Mononuclear cell (primary cell): Measurements from ENCODE around the gene AP3S1. TPM values are rescaled to one million over a fixed set of nuclear protein-coding genes. Genes with fewer than 3 reads are reported as not detected.

Experiments
- H3K27me3 ChIP-seq: 2 replicates; pipeline ENCODE4 v1.6.0; 2011; ENCODE audit warnings: low read length, control low read depth; ENCODE audit not compliant: insufficient read depth
- H3K4me1 ChIP-seq: 2 replicates; pipeline ENCODE4 v1.5.1; 2011; ENCODE audit warnings: mild to moderate bottlenecking, low read length, control low read depth; ENCODE audit not compliant: insufficient read depth
- H3K4me3 ChIP-seq: 2 replicates; pipeline ENCODE4 v1.5.1; 2011; ENCODE audit warnings: mild to moderate bottlenecking, low read length, moderate library complexity
- H3K9me3 ChIP-seq: 2 replicates; pipeline ENCODE4 v1.5.1; 2011; ENCODE audit warnings: low read depth, mild to moderate bottlenecking, control low read depth, low read length
- total RNA-seq: library from RNA; depleted of rRNA; stranded (reverse); fragments of >200 nt; gene quantifications from one replicate; pipeline ENCODE4 v1.2.3, GENCODE V29; 2012

AP3S1 gene
- total RNA-seq, 1 donor = 77.3 TPM

DNA sequence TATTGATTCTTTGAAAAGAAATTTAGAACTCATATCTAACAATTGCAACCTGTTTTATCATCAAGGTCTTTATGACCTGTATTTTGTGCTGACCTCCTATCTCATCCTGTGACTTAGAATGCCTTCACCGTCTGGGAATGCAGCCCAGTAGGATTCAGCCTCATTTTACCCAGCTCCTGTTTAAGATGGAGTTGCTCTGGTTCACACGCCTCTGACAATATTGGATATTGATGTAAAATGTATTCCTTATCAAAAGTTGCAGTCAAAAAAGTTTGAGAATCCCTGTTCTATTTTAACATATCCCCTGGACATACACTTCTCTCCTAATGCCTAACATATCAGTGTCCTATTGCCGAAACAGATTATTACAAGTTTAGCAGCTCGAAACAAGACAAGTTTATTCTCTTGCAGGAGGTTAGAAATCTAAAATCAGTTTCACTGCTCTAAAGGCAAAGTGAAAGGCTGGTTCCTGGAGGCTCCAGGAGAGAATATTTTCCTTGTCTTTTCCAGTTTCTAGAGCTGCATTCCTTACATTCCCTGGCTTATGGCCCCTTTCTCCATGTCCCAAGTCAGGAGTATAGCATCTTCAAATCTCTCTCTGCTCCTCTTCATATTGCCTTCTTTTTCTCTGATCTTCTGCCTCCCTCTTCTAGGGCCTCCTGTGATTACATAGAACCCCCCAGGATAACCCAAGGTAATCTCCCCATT lies 89.0 kb downstream of the AP3S1 start:
- no peaks in the 10 kb centered on the region for H3K9me3 ChIP-seq
- H3K4me1 ChIP-seq = no peaks in the 10 kb centered on the region
- no peaks in the 10 kb centered on the region for H3K27me3 ChIP-seq
- H3K4me3 ChIP-seq = no peak overlapping the region

DNA sequence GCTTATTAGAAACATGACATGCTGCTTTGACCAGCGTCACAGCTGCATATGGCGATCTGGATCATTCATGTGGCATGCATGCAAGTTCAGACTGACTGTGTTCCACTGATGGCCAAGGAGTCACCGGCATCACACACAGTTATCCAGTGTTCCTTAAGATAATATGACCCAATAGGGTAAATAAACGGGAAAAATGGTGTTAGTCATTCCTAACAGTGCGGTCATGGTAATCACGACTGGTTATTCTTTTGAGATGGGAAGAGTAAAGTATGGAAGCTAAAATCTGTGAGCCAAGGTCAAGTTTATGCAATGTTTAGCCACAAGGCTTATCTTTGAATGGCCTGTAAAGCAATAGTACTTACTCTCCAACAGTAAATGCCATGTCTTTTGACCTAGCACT lies 91.3 kb downstream of the AP3S1 start:
- Histone ChIP-seq H3K27me3 (no peaks in the 10 kb centered on the region), H3K4me3 (no peak overlapping the region), H3K4me1 (no peaks in the 10 kb centered on the region), H3K9me3 (no peaks in the 10 kb centered on the region)

DNA sequence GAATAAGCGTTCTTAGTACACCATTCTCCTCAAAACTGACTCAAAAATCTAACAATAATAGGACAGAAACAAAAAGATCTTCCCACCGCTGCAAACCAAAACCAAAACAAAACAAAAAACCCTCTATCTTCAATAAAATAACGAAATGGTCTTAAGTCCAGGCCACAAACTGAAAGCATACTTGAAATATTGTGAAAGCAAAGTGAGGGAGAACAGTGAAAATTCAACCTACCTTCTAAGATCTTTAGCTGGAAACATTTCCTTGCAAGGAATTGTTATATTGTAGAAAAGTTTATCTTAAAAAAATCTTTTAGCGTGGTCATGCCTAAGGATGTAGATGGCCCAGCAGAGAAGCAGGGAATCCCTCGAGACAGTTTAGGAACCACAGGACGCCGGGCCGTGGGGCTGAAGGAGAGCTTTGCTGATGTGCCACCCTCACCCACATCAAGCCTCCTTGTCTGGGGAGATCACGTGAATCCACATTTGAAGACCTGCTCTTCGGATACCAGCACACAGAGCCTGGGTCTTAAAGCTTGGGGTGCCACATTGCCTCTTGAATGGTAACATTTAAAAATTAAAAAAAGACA lies 92.7 kb downstream of the AP3S1 start:
- H3K4me3 ChIP-seq = no peak overlapping the region
- H3K4me1 ChIP-seq = no peaks in the 10 kb centered on the region
- no peaks in the 10 kb centered on the region for H3K9me3 ChIP-seq
- no peaks in the 10 kb centered on the region for H3K27me3 ChIP-seq

DNA sequence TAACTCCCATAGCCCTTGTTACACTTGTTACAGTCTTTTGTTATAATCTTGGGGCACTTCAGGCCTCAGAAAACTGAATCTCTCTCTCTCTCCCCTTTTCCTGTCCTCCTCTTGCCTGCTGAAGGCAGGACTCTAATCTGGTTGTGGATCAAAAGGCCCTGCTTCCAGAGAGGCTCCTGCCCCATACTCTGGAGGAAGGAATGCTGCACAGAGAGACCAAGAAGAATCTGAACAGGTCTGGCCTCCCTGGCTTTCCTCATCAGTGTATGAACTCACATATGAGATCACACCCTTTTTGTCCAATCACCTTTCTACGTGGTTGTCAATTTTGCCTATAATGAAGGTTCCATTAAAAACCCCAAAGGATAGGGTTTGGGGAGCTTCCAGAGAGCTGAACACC lies 94.3 kb downstream of the AP3S1 start:
- H3K27me3 ChIP-seq = no peaks in the 10 kb centered on the region
- H3K4me3 ChIP-seq = no peak overlapping the region
- no peaks in the 10 kb centered on the region for H3K9me3 ChIP-seq
- H3K4me1 ChIP-seq = no peaks in the 10 kb centered on the region

DNA sequence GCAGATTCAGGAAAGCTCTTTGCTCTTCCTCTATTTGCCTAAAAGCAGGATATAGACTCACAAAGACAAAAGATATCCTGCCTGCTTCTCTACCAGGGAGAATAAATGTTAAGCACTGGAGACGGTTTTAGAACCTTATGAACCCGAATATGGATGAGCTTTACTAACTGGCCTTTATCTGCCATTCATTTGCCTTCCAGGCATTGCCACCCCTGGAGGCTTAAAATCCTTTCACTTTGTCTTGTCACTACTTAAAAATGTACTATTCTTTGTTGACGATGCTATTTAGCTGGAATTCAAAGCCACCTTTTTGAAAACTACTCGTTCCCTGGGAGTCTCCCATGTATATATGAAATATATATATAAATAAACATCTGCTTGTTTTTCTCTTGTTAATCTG lies 97.3 kb downstream of the AP3S1 start:
- Histone ChIP-seq H3K9me3 (no peaks in the 10 kb centered on the region), H3K4me3 (no peak overlapping the region), H3K4me1 (no peaks in the 10 kb centered on the region), H3K27me3 (no peaks in the 10 kb centered on the region)

DNA sequence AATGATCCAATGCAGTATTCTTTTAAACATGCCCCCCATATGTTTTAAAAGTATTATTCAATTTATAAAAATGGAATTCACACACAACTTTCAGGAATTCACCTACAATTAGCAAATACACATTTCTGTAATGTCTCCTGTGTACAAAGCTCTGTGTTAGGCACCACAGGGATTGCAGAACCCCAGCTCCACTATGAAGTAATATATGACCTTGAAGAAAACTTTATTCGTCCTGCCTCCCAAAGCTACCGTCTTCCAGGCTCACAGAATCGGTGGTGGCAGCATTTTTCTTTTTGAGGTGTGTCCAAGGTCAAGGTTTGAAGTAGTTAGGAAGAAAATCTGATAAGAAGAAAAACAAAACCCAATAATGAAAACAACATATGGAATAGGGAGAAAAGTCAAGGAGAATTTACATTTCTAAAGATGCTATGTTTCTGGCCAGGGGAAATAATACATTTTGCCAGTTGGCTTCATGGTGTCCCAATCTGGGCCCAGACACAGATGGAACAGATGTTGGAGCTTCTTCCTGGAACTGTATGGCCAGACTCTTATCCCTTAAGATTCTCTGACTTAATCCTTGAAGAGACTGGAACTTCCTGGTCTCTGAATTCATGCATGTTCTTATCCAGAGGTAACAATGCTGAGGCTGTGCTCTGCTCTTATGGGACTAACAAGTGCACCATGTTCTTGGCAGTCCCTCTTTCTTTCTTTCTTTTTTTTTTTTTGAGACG lies 98.5 kb downstream of the AP3S1 start:
- Histone ChIP-seq H3K9me3 (no peaks in the 10 kb centered on the region), H3K4me3 (no peak overlapping the region), H3K4me1 (no peaks in the 10 kb centered on the region), H3K27me3 (no peaks in the 10 kb centered on the region)

DNA sequence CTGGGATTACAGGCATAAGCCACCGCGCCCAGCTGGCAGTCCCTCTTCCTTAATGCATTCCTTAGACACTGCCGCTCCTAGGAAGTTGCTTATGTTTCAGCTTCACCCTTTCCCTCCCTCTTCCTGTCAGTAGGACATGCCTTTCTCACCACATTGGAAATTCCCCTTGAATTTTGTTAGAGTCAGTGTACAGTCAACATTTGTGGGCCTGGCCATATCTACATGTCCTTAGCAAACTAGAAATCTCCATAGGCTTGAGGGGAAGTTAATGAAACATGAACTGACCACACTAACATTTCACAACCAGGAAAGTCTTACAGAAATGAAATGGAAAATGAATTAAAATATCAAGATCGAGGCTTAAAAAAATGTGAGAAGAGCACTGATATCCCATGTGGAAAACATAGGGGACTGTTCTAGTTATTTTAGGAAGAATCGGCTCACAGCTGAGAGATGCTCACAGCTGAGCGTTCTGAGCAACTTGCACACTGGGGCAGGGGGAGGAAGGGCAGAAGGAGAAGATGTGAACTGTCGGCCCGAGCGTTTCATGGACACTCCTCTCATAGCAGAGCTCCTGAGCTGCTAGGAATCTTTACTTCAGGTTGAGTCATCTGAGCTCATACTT lies 99.4 kb downstream of the AP3S1 start:
- Histone ChIP-seq H3K4me3 (peak overlapping the region; percentile 15), H3K4me1 (no peaks in the 10 kb centered on the region), H3K27me3 (no peaks in the 10 kb centered on the region), H3K9me3 (no peaks in the 10 kb centered on the region)

DNA sequence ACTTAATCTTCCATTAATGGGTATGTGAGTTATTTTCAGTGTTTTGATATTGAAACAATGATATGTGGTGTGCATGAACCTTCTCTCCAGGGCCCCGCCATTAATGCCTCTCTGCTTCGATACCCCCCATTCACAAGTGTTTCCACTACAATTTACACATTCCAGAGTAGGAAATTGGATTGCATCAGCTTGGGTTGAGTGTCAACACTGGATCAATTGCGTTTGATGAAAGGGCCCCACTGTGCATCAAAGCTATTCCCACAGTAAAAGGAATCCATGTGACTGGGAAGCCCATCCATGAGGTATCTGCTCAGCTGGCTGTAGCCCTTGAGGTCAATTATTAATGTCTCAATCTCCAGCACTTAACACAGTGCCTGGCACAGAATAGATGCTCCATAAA lies 102.8 kb downstream of the AP3S1 start:
- H3K27me3 ChIP-seq = no peaks in the 10 kb centered on the region
- H3K4me1 ChIP-seq = peaks cover 4% of the 10 kb centered on the region
- no peak overlapping the region for H3K4me3 ChIP-seq
- H3K9me3 ChIP-seq = no peaks in the 10 kb centered on the region

DNA sequence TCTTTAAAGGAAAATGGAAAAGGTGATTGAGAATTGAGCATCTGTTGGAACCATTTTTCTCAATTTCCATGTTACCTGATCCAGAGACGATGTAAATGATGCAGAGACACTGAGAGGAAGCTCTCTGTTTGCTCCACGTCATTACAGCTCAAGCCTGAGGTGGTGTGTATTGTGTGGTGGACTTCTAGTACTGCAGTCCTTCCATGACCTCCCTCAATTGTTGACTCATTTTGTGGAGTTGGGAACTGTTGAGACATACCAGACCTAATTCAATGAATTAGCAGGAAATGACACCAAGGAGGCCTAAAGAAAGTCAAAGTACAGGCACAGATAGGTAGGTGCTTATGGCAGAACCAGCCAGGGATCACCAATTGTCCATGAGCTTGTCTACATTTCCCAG lies 104.9 kb downstream of the AP3S1 start:
- H3K4me1 ChIP-seq = peaks cover 4% of the 10 kb centered on the region
- no peaks in the 10 kb centered on the region for H3K9me3 ChIP-seq
- H3K4me3 ChIP-seq = no peak overlapping the region
- no peaks in the 10 kb centered on the region for H3K27me3 ChIP-seq

DNA sequence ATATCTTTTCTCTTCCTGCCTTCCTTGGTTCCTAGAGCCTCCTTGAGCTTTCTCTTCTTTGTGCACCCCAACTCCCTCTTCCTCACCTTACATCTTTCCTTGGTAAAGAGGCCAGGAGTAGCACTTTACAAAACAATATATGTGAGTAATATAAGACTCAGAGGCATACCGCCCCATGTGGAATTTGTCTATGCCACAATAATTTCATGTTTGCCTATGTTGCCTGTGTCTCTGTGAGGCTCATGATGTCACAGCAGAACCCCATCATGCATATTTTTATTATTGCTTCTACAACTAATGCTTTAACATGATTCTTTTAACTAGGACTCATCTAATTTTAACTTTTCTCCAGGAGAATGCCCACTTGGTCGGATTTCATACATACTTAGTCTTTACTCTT lies 105.5 kb downstream of the AP3S1 start:
- Histone ChIP-seq H3K4me1 (peaks cover 4% of the 10 kb centered on the region), H3K27me3 (no peaks in the 10 kb centered on the region), H3K9me3 (no peaks in the 10 kb centered on the region), H3K4me3 (no peak overlapping the region)

DNA sequence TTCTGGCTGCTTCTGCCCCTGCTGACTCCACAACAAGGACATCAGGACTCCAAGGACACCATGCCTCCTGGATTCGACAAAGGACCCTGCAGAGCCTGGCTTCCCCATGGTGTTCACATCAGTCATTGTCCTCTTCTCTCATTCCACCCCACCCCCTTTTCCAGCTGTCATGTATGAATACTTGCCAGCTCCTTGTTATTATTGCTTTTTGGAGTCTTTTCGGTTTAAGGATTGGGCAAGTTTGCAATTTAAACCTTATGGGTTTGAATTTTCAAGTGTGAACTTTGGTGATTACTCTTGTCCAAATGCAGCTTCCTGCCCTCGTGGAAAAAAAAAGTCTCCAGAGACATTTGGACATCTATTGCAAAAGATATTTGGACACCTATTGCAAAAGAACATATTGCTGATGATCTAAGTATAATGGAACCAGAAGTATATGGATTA lies 106.4 kb downstream of the AP3S1 start:
- peaks cover 4% of the 10 kb centered on the region for H3K4me1 ChIP-seq
- peaks cover 8% of the 10 kb centered on the region for H3K27me3 ChIP-seq
- no peaks in the 10 kb centered on the region for H3K9me3 ChIP-seq
- H3K4me3 ChIP-seq = no peak overlapping the region

DNA sequence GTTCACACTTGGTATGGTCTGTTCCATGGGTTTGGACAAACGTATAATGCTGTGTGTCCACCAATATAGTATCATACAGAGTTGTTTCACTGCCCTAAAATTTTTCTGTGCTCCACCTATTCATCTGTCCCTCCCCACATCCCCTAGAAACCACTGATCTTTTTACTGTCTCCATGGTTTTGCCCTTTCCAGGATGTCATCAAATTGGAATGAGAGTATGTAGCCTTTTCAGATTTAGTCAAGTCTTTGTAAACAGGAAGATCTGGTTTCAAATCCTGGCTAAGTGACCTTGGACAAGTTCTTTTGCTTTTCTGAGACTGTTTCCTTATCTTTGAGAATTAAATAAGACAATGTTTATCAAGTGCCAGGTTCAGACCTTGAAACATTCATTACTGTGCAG lies 107.4 kb downstream of the AP3S1 start:
- Histone ChIP-seq H3K9me3 (no peaks in the 10 kb centered on the region), H3K4me1 (peaks cover 4% of the 10 kb centered on the region), H3K4me3 (no peak overlapping the region), H3K27me3 (peaks cover 12% of the 10 kb centered on the region)

DNA sequence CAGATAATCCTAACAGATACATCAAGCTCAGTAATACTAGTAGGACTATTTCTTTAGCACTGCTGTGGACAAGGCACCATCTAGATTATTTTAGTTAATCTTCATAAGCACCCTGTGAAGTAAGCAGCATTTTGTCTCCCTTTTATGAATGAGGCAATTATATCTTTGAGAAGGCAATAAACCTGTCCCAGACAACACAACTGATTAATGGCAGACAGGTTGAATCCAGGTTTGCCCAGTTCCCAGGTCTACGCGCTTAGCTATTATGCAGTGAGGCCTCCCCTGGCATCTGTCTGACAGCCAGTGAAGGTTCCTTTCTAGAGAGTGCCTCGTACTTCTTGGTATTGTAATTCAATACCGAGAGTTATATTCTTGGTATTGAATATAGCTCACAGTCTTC lies 110.9 kb downstream of the AP3S1 start:
- peaks cover 26% of the 10 kb centered on the region for H3K27me3 ChIP-seq

DNA sequence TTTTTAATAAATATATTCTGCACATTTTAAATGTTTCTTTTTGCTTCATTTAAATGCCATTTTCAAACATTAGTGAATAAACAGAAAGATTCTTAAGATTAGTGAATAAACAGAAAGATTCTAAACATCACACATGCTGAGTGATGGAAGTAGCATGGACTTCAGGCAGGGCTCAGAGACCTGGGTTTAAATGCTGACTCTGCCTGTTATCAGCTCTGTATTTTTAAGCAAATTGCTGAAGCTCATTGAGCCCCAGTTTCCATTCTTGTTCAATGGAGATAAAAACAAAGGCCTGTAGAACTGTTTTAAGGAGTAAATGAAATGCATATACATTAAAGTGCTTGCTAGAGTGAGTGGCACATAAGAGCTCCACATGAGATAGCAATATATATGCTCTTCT lies 112.4 kb downstream of the AP3S1 start:
- Histone ChIP-seq H3K9me3 (no peaks in the 10 kb centered on the region), H3K4me3 (no peak overlapping the region), H3K27me3 (peaks cover 41% of the 10 kb centered on the region), H3K4me1 (no peaks in the 10 kb centered on the region)

More for the DNA sequence above, 110.9 kb downstream of the AP3S1 start:
- no peaks in the 10 kb centered on the region for H3K9me3 ChIP-seq
- H3K4me1 ChIP-seq = peaks cover 4% of the 10 kb centered on the region
- H3K4me3 ChIP-seq = no peak overlapping the region

DNA sequence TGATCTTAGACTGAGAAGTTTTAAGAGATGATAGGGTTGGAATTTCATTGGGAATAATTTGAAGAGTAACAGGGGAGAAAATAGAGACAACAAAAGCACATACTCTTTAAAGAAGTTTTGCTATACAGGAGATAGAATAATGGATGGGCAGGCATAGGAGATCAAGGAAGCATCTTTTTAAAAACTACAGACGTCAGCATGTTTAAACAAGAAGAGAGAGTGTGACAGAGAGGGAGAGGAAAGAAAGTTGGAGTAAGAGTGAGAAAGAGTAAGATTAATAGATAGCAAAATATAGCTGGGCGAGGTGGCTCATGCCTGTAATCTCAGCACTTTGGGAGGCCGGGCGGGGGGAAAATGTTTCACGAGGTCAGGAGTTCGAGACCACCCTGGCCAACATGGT lies 115.2 kb downstream of the AP3S1 start:
- H3K4me1 ChIP-seq = peaks cover 10% of the 10 kb centered on the region
- no peaks in the 10 kb centered on the region for H3K9me3 ChIP-seq
- H3K27me3 ChIP-seq = peaks cover 69% of the 10 kb centered on the region
- H3K4me3 ChIP-seq = no peak overlapping the region
